Activated naive CD8-positive, alpha-beta T cell treated with anti-CD3 and anti-CD28 coated beads, Interleukin-2, amount 10 ng/mL, durations not matched to agents 7 days and 5 days (primary cell): Measurements from ENCODE around the gene EGR4. TPM values are rescaled to one million over a fixed set of nuclear protein-coding genes. Genes with fewer than 3 reads are reported as not detected.

Experiments used
- ATAC-seq: fragments of 150-1000 bp; cut with Tn5 transposase; one replicate; pipeline ENCODE4 v1.10.0; 2021; ENCODE audit warnings: low read depth, moderate library complexity
- POLR2A ChIA-PET: fragments of 350-600 bp; sonication (Branson Sonifier 250); formaldehyde crosslinking; loops from one replicate; lab custom pipeline; 2021; ENCODE audit warnings: antibody characterized with exemption; lab: Charles Lee
- DNase-seq: peaks from one replicate; pipeline ENCODE4 v3.0.0; 2021
- H3K27ac Mint-ChIP-seq: one replicate; pipeline ENCODE4 v1.8.0; 2022; ENCODE audit warnings: mild to moderate bottlenecking, mixed read lengths
- H3K27me3 Mint-ChIP-seq: one replicate; pipeline ENCODE4 v1.8.0; 2022; ENCODE audit warnings: mild to moderate bottlenecking, moderate library complexity, mixed read lengths
- H3K36me3 Mint-ChIP-seq: one replicate; pipeline ENCODE4 v1.8.0; 2021; ENCODE audit warnings: mild to moderate bottlenecking, mixed read lengths
- H3K4me1 Mint-ChIP-seq: one replicate; pipeline ENCODE4 v1.8.0; 2021; ENCODE audit warnings: mixed read lengths
- H3K4me3 Mint-ChIP-seq: one replicate; pipeline ENCODE4 v1.8.0; 2022; ENCODE audit warnings: mild to moderate bottlenecking, moderate library complexity, mixed read lengths
- H3K9me3 Mint-ChIP-seq: one replicate; pipeline ENCODE4 v1.8.0; 2021; ENCODE audit warnings: mixed read lengths
- total RNA-seq, 2 experiments: library from RNA; stranded (reverse); gene quantifications; one replicate each; pipeline ENCODE4 v1.2.3, GENCODE V29; 2021

Gene EGR4
- total RNA-seq, 2 experiments from 2014 or later = not detected

DNA sequence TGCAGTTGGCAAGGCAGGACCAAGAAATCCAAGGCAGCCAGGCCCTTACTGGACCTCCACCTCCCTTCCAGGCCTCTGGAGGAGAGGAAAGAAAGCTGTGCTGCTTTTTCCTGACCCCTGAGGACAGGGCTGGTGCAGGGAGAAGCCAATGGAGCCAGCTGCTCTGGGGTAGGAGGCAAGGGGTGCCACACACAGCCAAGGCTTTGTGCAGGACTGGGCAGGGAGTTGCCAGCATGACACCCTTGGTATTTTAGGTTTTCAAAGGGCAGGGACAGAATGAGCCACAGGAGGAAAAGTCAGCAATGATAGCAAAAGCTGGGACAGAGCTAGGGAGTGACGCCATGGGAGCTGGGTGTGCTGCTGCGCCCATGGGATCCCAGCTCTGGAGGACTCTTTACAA is 36.3 kb downstream of the EGR4 start:
- no peak for ATAC-seq
- no peaks in the 10 kb centered on the region for H3K9me3 Mint-ChIP-seq
- no peak for DNase-seq
- no peaks in the 10 kb centered on the region for H3K27me3 Mint-ChIP-seq
- H3K27ac Mint-ChIP-seq = no peak overlapping the region
- H3K36me3 Mint-ChIP-seq = peaks cover 11% of the 10 kb centered on the region
- H3K4me3 Mint-ChIP-seq = peak overlapping the region; percentile 46
- POLR2A ChIA-PET = interaction anchor here (0.8 to 1.9 kb wide), 3 partner anchors 28 to 80 kb away, joined by 3 to 7 read pairs (median 5); partner anchors contain the start of gene FBXO41
- no peaks in the 10 kb centered on the region for H3K4me1 Mint-ChIP-seq

DNA sequence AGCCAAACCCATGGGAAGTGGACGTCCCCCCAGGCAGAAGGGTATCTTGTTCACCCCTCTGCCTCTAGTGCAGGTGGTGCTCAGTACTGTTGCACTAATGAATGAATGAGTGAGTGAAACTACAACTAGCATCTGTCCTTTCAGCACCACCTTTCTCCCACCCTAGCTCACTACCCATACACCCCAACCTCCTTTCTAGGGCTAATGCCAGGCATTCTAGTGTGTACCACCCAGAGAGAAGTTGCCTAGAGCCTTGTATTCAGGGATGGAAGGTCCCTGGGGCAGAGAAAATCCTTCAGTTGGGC is 36.8 kb downstream of the EGR4 start:
- no peak for ATAC-seq
- no peak overlapping the region for H3K4me3 Mint-ChIP-seq
- no peak for DNase-seq
- POLR2A ChIA-PET = interaction anchor here (0.8 to 1.9 kb wide), 3 partner anchors 28 to 80 kb away, joined by 3 to 7 read pairs (median 5); partner anchors contain the start of gene FBXO41
- no peaks in the 10 kb centered on the region for H3K9me3 Mint-ChIP-seq
- H3K27ac Mint-ChIP-seq = no peak overlapping the region
- no peaks in the 10 kb centered on the region for H3K27me3 Mint-ChIP-seq
- peaks cover 9% of the 10 kb centered on the region for H3K36me3 Mint-ChIP-seq
- H3K4me1 Mint-ChIP-seq = no peaks in the 10 kb centered on the region

DNA sequence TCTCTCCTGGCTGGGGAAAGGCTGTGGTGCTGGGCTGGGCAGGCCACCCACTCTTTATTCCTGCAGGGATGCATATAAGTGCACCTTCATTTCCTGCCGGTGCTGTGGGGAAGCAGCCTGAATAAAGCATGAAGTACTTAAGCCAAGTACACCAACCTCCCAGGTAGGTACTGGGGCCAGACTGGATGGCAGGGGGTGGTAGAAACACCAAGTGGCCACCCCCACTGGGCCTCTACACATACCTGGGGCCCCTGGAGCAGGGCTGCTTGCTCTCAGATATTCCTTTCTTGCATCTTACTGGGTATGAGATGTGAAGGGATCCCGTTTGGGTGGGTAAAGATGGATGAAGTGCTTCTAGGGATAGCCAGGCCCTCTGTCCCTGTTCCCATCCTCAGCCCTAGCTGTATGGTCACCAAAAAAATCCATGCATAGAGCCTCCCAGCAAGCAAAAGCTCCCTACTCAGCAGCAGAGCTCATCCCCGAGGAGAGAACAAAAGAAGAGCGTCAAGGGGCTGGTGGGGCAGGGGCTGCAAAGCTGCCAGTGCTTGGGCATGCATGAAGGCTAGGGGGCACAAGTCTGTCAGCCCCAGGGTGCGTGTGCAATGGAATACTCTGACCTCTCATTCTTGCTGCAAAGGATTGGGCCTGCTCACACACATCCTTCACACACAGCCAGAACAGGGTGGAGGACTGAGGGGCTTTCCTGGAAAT is 37.3 kb downstream of the EGR4 start:
- no peak for ATAC-seq
- Mint-ChIP-seq H3K9me3 (no peaks in the 10 kb centered on the region), H3K27ac (no peak overlapping the region), H3K36me3 (peaks cover 9% of the 10 kb centered on the region), H3K4me1 (no peaks in the 10 kb centered on the region), H3K27me3 (no peaks in the 10 kb centered on the region), H3K4me3 (no peak overlapping the region)
- POLR2A ChIA-PET = interaction anchor here (1.9 kb wide), 1 partner anchor 29 kb away, joined by 7 read pairs; the partner anchor contains the start of gene FBXO41
- no peak for DNase-seq

DNA sequence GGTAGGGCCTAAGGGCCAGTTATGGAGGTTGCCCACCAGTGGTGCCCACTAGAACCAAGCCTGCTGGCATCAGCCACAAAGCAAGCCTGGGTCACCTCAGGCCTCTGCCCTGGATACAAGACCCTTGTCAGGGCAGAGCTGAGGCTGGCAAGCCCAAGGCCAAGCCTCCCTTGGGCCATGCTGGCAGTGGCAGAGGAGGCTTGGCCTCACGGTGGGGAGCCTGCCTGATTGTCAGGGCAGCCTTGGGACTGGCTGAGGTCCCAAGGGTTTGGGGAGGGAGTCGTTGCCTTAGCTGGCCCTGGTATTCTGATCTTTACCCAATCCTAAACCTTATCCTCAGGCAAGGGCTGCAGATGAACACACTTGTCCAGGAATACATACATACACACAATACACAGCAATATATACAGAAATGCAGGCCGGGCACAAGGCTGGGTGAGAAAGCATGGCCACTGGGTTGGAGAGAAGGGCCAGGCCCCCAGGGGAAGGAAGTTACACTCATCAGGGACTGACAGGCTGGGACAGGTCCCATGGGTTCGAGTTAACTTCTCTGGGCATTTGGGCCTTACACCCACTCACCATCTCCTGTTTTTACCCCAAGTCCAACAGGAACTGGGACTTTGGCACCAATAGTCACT is 38.2 kb downstream of the EGR4 start:
- DNase-seq = no peak
- H3K4me3 Mint-ChIP-seq = no peak overlapping the region
- no peak for ATAC-seq
- POLR2A ChIA-PET = no interaction called here
- no peaks in the 10 kb centered on the region for H3K9me3 Mint-ChIP-seq
- H3K27me3 Mint-ChIP-seq = no peaks in the 10 kb centered on the region
- no peaks in the 10 kb centered on the region for H3K4me1 Mint-ChIP-seq
- peaks cover 12% of the 10 kb centered on the region for H3K36me3 Mint-ChIP-seq
- no peak overlapping the region for H3K27ac Mint-ChIP-seq

DNA sequence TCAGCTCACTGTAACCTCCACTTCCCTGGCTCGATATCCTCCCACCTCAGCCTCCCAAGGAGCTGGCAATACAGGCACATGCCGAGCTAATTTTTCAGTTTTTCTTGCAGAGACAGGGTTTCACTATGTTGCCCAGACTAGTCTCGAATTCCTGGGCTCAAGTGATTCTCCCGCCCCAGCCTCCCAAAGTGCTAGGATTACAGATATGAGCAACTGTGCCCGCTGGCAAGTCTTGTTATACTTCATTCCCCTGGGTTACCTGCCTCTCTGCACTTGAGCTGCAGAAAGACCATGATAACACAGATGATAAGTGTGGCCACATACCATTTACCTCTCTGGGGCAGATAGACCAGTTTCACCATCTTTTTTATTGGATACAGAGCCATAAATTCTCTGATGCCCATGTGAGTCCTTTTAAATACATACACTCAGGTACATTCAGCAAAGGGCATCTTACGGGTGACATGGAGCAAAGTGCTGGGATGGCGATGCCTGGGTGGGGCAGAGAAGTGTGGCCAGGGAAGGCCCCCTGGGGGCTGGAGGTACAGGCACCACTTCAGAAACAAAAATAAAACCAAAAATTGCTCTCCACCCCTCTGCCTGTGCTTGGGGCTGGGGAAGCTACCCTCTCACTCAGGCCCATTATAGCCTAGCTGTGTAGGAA is 38.9 kb downstream of the EGR4 start:
- Mint-ChIP-seq H3K4me1 (no peaks in the 10 kb centered on the region), H3K4me3 (no peak overlapping the region), H3K27ac (no peak overlapping the region), H3K27me3 (no peaks in the 10 kb centered on the region), H3K9me3 (no peaks in the 10 kb centered on the region), H3K36me3 (peaks cover 11% of the 10 kb centered on the region)
- ATAC-seq (no peak), DNase-seq (no peak)
- POLR2A ChIA-PET = no interaction called here

DNA sequence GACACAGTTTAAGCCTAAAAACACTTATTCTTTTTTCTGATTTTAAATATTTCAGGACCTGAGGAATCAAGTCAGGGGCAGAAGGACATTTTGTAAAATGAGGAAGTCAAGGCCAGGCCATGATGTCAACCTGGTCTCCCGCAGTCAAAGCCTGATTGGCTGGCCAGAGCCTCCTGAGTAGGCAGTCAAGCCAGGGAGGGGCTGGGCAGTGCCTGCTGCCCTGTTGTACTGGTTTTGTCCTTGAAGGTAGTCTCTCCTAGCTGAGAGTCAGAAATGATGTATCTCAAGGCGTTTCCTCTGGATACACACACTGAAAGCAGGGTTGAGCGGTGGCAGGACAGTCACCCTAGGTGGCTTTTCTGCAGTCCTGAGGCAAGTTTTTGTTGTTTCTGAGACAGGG is 39.4 kb downstream of the EGR4 start:
- DNase-seq (no peak), ATAC-seq (no peak)
- Mint-ChIP-seq H3K4me1 (no peaks in the 10 kb centered on the region), H3K9me3 (no peaks in the 10 kb centered on the region), H3K4me3 (no peak overlapping the region), H3K27me3 (no peaks in the 10 kb centered on the region), H3K27ac (no peak overlapping the region), H3K36me3 (peaks cover 11% of the 10 kb centered on the region)
- POLR2A ChIA-PET = interaction anchor here (1.8 kb wide), 1 partner anchor 18 kb away, joined by 5 read pairs; no protein-coding TSS in a partner anchor

DNA sequence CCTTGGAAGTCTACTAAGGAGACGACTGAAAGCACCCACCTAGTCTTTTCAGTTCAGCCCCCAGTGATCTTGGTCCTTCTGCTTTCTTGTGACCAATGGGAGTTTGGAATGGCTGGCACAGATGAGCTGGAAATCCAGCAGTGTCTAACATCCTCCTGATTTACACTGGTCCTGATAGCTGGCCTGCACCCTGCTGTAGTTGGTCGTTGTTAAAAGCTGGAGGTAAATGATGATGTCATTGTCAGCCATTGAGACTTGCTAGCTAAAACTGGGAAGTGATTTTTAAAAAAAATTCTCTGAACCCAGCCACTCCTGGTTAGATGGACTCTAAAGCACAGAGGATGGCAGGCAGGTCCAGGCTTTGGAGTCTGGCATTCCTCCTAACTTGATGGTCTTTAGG is 39.9 kb downstream of the EGR4 start:
- Mint-ChIP-seq H3K27ac (peak overlapping the region; percentile 13), H3K36me3 (peaks cover 14% of the 10 kb centered on the region), H3K9me3 (no peaks in the 10 kb centered on the region), H3K27me3 (no peaks in the 10 kb centered on the region), H3K4me1 (no peaks in the 10 kb centered on the region), H3K4me3 (no peak overlapping the region)
- ATAC-seq (no peak), DNase-seq (no peak)
- POLR2A ChIA-PET = interaction anchor here (1.8 kb wide), 1 partner anchor 17 kb away, joined by 5 read pairs; no protein-coding TSS in a partner anchor

DNA sequence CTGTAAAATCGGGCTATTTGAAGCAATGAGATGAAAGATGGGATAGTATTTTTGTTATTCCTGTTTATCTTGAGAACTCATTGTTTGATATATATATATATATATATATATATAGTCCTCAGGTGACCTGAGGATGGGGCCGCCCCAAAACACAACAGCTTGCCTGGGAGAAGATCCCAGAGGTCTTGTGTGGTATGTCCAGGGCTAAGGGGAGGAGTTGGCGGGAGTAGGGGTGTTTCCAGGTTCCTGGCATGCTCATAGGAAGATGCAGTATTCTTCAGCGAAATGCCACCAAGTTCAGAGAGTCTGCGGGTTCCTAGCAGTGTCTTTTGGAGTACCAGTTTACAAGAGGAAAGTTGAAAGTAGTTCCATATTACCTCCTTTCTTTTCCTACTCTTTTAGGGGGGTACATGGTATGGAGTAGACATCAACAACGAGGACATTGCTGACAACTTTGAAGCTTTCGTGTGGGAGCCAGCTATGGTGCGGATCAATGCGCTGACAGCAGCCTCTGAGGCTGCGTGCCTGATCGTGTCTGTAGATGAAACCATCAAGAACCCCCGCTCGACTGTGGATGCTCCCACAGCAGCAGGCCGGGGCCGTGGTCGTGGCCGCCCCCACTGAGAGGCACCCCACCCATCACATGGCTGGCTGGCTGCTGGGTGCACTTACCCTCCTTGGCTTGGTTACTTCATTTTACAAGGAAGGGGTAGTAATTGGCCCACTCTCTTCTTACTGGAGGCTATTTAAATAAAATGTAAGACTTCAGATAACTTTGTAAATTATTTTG is 40.9 kb downstream of the EGR4 start:
- no peaks in the 10 kb centered on the region for H3K4me1 Mint-ChIP-seq
- no peak overlapping the region for H3K27ac Mint-ChIP-seq
- DNase-seq (no peak), ATAC-seq (no peak)
- peaks cover 14% of the 10 kb centered on the region for H3K36me3 Mint-ChIP-seq
- POLR2A ChIA-PET = interaction anchor here (0.5 to 2.9 kb wide), 3 partner anchors 8 to 19 kb away, joined by 3 to 8 read pairs (median 5); partner anchors contain the start of genes CCT7 and PRADC1
- no peaks in the 10 kb centered on the region for H3K27me3 Mint-ChIP-seq
- H3K4me3 Mint-ChIP-seq = no peak overlapping the region
- H3K9me3 Mint-ChIP-seq = no peaks in the 10 kb centered on the region

DNA sequence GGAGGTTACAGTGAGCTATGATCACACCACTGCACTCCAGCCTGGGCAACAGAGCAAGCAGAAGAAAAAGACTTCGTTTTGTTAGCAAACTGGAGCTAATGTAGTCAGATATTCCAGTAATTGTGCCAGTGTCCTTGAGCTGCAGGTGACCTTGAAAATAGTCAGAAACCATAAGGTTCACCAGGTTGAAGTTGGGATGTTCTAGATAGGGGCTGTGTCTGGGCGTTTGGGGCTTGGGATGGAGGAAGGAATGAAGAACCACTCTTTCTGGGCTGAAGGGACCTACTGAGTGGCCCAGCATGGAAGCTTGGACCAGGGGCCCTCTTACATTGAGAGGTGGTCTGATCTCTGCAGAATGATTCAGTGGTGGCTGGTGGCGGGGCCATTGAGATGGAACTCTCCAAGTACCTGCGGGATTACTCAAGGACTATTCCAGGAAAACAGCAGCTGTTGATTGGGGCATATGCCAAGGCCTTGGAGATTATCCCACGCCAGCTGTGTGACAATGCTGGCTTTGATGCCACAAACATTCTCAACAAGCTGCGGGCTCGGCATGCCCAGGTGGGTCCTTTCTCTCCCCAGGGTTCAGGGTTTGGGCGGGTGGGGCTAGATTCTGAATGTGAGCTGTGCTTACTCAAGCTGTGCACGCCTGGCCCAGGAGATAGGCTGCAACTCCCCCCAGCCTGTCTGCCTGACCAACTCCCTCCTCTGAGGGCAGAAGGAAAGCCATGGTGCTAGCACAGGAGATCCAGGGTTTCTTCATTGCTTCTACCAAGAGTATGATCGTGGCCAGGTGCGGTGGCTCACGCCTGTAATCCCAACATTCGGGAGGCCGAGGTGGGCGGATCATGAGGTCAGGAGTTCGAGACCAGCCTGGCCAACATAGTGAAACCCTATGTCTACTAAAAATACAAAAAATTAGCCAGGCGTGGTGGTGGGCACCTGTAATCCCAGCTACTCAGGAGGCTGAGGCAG is 42.2 kb downstream of the EGR4 start:
- DNase-seq (no peak), ATAC-seq (no peak)
- H3K9me3 Mint-ChIP-seq = no peaks in the 10 kb centered on the region
- POLR2A ChIA-PET = interaction anchor here (1.3 to 2.9 kb wide), 2 partner anchors 17 to 18 kb away, joined by 3 to 8 read pairs; partner anchors contain the start of genes CCT7 and PRADC1
- H3K4me1 Mint-ChIP-seq = no peaks in the 10 kb centered on the region
- H3K4me3 Mint-ChIP-seq = no peak overlapping the region
- H3K36me3 Mint-ChIP-seq = peaks cover 24% of the 10 kb centered on the region
- no peaks in the 10 kb centered on the region for H3K27me3 Mint-ChIP-seq
- H3K27ac Mint-ChIP-seq = no peak overlapping the region

DNA sequence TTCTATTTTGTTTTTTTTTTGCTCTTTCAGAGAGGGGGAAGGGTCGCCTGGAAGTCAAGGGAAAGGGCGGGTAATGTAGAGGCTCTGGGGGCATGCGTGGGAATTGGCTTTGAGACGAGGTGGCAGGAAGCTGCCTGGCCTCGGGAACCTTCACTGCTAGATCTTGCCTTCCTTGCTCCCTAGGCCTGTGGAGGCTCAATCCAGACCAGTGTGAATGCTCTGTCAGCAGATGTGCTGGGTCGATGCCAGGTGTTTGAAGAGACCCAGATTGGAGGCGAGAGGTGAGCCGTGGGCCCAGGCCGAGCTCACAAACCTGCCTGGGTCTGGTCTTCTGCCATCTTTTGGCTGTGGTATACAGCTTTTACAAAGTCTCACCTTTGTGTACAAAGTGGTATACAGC is 43.7 kb downstream of the EGR4 start:
- Mint-ChIP-seq H3K36me3 (peaks cover 25% of the 10 kb centered on the region), H3K27ac (no peak overlapping the region), H3K27me3 (no peaks in the 10 kb centered on the region), H3K4me3 (no peak overlapping the region), H3K4me1 (no peaks in the 10 kb centered on the region), H3K9me3 (no peaks in the 10 kb centered on the region)
- POLR2A ChIA-PET = interaction anchor here (2.9 kb wide), 1 partner anchor 16 kb away, joined by 8 read pairs; the partner anchor contains the start of genes CCT7 and PRADC1
- ATAC-seq = no peak
- DNase-seq = no peak

DNA sequence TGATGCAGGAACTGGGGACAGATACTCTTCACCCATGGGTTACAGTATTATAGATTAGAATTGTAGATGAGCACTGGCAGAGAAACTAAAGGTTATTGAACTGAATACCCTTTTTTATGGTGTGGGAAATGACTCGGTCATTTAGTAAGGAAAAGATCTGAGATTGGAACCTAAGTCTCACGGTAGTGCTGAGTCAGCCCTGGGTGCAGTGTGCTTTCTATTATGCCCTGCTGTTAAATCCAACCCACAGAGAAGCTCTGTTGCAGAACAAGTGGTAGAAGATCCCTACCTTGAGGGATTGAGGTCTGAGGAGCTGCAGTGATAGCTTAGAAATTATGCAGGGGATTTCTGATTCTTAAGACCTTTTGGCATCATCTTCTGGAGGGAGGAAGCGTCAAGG is 46.5 kb downstream of the EGR4 start:
- H3K4me1 Mint-ChIP-seq = peaks cover 2% of the 10 kb centered on the region
- DNase-seq = no peak
- no peaks in the 10 kb centered on the region for H3K27me3 Mint-ChIP-seq
- peaks cover 23% of the 10 kb centered on the region for H3K36me3 Mint-ChIP-seq
- POLR2A ChIA-PET = interaction anchor here (1.2 kb wide), 1 partner anchor 11 kb away, joined by 3 read pairs; no protein-coding TSS in a partner anchor
- no peak overlapping the region for H3K4me3 Mint-ChIP-seq
- no peak overlapping the region for H3K27ac Mint-ChIP-seq
- ATAC-seq = no peak
- H3K9me3 Mint-ChIP-seq = no peaks in the 10 kb centered on the region

DNA sequence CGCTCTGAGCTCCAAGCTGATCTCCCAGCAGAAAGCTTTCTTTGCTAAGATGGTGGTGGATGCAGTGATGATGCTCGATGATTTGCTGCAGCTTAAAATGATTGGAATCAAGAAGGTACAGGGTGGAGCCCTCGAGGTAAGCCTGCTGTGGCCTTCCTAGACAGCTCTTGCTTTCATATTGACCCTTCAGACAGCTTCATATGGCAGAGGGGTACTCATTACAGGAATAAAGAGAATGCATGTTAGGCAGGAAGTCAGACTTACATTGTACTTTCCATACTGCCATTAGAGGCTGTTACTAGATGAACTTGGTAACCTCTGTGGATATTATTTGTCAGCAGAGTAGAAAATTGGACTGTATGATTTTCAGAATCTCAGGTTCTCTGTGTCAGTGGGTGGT is 48.8 kb downstream of the EGR4 start:
- Mint-ChIP-seq H3K27me3 (no peaks in the 10 kb centered on the region), H3K36me3 (peaks cover 23% of the 10 kb centered on the region), H3K4me1 (peaks cover 4% of the 10 kb centered on the region), H3K4me3 (no peak overlapping the region), H3K27ac (no peak overlapping the region), H3K9me3 (no peaks in the 10 kb centered on the region)
- POLR2A ChIA-PET = interaction anchor here (0.7 to 1.0 kb wide), 2 partner anchors 8 to 10 kb away, joined by 3 to 4 read pairs; partner anchors contain the start of gene CCT7
- no peak for ATAC-seq
- DNase-seq = no peak
